SJCRH30 (cell line): ENCODE results near the gene NR2F2. TPM values are rescaled to one million over a fixed set of nuclear protein-coding genes. Genes with fewer than 3 reads are reported as not detected.

Source experiments
- DNase-seq, 2 experiments: peaks; one replicate each; pipeline ENCODE4 v3.0.0-alpha.2; 2015 to 2020
- H3K27ac ChIP-seq: fragments of 250-450 bp; sonication (Bioruptor Pico); 2 replicates; pipeline ENCODE4 v1.5.1; 2020; ENCODE audit warnings: mild to moderate bottlenecking, moderate library complexity
- H3K27me3 ChIP-seq: fragments of 250-450 bp; sonication (Bioruptor Pico); 2 replicates; pipeline ENCODE4 v1.5.1; 2020; ENCODE audit warnings: mild to moderate bottlenecking, moderate library complexity
- H3K36me3 ChIP-seq: fragments of 250-450 bp; sonication (Bioruptor Pico); 2 replicates; pipeline ENCODE4 v1.5.1; 2020; ENCODE audit warnings: mild to moderate bottlenecking, moderate library complexity
- H3K4me1 ChIP-seq: fragments of 250-450 bp; sonication (Bioruptor Pico); 2 replicates; pipeline ENCODE4 v1.5.1; 2020; ENCODE audit warnings: mild to moderate bottlenecking, moderate library complexity
- H3K4me3 ChIP-seq: fragments of 250-450 bp; sonication (Bioruptor Pico); 2 replicates; pipeline ENCODE4 v1.5.1; 2020; ENCODE audit warnings: mild to moderate bottlenecking, moderate library complexity
- H3K9me3 ChIP-seq: fragments of 250-450 bp; sonication (Bioruptor Pico); replicated peaks from 2 replicates; pipeline ENCODE4 v1.5.1; 2020; ENCODE audit warnings: mild to moderate bottlenecking, moderate library complexity
- total RNA-seq: library from RNA; depleted of rRNA; stranded (reverse); fragments of >200 nt; shearing (Covaris generic); gene quantifications from 2 replicates; pipeline ENCODE4 v1.2.3, GENCODE V29; 2014

Gene NR2F2
- total RNA-seq, 1 experiment from 2014 or later: 24.5 TPM

GRCh38 chr15:96309143-96309660, 21.3 kb upstream of the NR2F2 start:
- no peak overlapping the region for H3K4me3 ChIP-seq
- no peaks in the 10 kb centered on the region; the same call in 1 of the 2 replicates for H3K9me3 ChIP-seq
- no peak overlapping the region for H3K27ac ChIP-seq
- no peak for DNase-seq
- no peaks in the 10 kb centered on the region for H3K27me3 ChIP-seq
- no peaks in the 10 kb centered on the region for H3K4me1 ChIP-seq
- no peaks in the 10 kb centered on the region for H3K36me3 ChIP-seq

GRCh38 chr15:96311256-96311955, 19.1 kb upstream of the NR2F2 start:
- no peaks in the 10 kb centered on the region for H3K4me1 ChIP-seq
- no peaks in the 10 kb centered on the region for H3K27me3 ChIP-seq
- no peaks in the 10 kb centered on the region; the same call in 1 of the 2 replicates for H3K9me3 ChIP-seq
- H3K4me3 ChIP-seq: no peak overlapping the region
- H3K36me3 ChIP-seq: no peaks in the 10 kb centered on the region
- H3K27ac ChIP-seq: no peak overlapping the region
- DNase-seq: no peak

GRCh38 chr15:96311956-96312294, 18.6 kb upstream of the NR2F2 start:
- Histone ChIP-seq H3K27ac (no peak overlapping the region), H3K9me3 (no peaks in the 10 kb centered on the region), H3K4me3 (no peak overlapping the region), H3K36me3 (no peaks in the 10 kb centered on the region), H3K27me3 (no peaks in the 10 kb centered on the region), H3K4me1 (no peaks in the 10 kb centered on the region)
- DNase-seq: no peak

GRCh38 chr15:96312641-96313335, 17.7 kb upstream of the NR2F2 start:
- no peak for DNase-seq
- Histone ChIP-seq H3K9me3 (no peaks in the 10 kb centered on the region), H3K36me3 (no peaks in the 10 kb centered on the region), H3K4me1 (no peaks in the 10 kb centered on the region), H3K27ac (no peak overlapping the region), H3K4me3 (no peak overlapping the region), H3K27me3 (no peaks in the 10 kb centered on the region)

- no peaks in the 10 kb centered on the region for H3K9me3 ChIP-seq
- DNase-seq: no peak
- H3K36me3 ChIP-seq: no peaks in the 10 kb centered on the region
- no peaks in the 10 kb centered on the region for H3K27me3 ChIP-seq
- no peaks in the 10 kb centered on the region for H3K4me1 ChIP-seq
- no peak overlapping the region for H3K27ac ChIP-seq
- H3K4me3 ChIP-seq: no peak overlapping the region
Observed at GRCh38 chr15:96314518-96314917, 16.0 kb upstream of the NR2F2 start.

GRCh38 chr15:96314963-96315362, 15.5 kb upstream of the NR2F2 start:
- Histone ChIP-seq H3K9me3 (no peaks in the 10 kb centered on the region), H3K27ac (no peak overlapping the region), H3K4me1 (no peaks in the 10 kb centered on the region), H3K4me3 (no peak overlapping the region), H3K36me3 (no peaks in the 10 kb centered on the region; the same call in 1 of the 2 replicates), H3K27me3 (no peaks in the 10 kb centered on the region)
- no peak for DNase-seq

- no peaks in the 10 kb centered on the region for H3K27me3 ChIP-seq
- DNase-seq: peak in 1 of 2 experiments; percentile 13
- H3K27ac ChIP-seq: no peak overlapping the region
- H3K4me3 ChIP-seq: no peak overlapping the region
- no peaks in the 10 kb centered on the region for H3K9me3 ChIP-seq
- H3K36me3 ChIP-seq: no peaks in the 10 kb centered on the region; the same call in 1 of the 2 replicates
- no peaks in the 10 kb centered on the region for H3K4me1 ChIP-seq
Observed at GRCh38 chr15:96316953-96317629, 13.4 kb upstream of the NR2F2 start.

- H3K4me3 ChIP-seq: no peak overlapping the region
- H3K27ac ChIP-seq: no peak overlapping the region
- DNase-seq: no peak
- H3K9me3 ChIP-seq: no peaks in the 10 kb centered on the region
- H3K4me1 ChIP-seq: no peaks in the 10 kb centered on the region; the same call in 1 of the 2 replicates
- H3K27me3 ChIP-seq: no peaks in the 10 kb centered on the region
- no peaks in the 10 kb centered on the region; the same call in 1 of the 2 replicates for H3K36me3 ChIP-seq
Observed at GRCh38 chr15:96320107-96320506, 10.4 kb upstream of the NR2F2 start.

GRCh38 chr15:96320703-96321638, 9.5 kb upstream of the NR2F2 start:
- H3K27ac ChIP-seq: no peak overlapping the region

GRCh38 chr15:96321639-96322535, 8.6 kb upstream of the NR2F2 start:
- Histone ChIP-seq H3K36me3 (no peaks in the 10 kb centered on the region; the same call in 1 of the 2 replicates), H3K4me3 (no peak overlapping the region), H3K27ac (no peak overlapping the region), H3K27me3 (no peaks in the 10 kb centered on the region), H3K9me3 (no peaks in the 10 kb centered on the region), H3K4me1 (no peaks in the 10 kb centered on the region; the same call in 1 of the 2 replicates)
- no peak for DNase-seq

More at GRCh38 chr15:96320703-96321638, 9.5 kb upstream of the NR2F2 start:
- no peak for DNase-seq
- H3K4me3 ChIP-seq: no peak overlapping the region
- H3K9me3 ChIP-seq: no peaks in the 10 kb centered on the region
- H3K27me3 ChIP-seq: no peaks in the 10 kb centered on the region
- no peaks in the 10 kb centered on the region; the same call in 1 of the 2 replicates for H3K4me1 ChIP-seq
- no peaks in the 10 kb centered on the region; the same call in 1 of the 2 replicates for H3K36me3 ChIP-seq

GRCh38 chr15:96322536-96323318, 7.8 kb upstream of the NR2F2 start:
- no peak overlapping the region for H3K27ac ChIP-seq
- no peaks in the 10 kb centered on the region; the same call in 1 of the 2 replicates for H3K4me1 ChIP-seq
- H3K36me3 ChIP-seq: no peaks in the 10 kb centered on the region; the same call in 1 of the 2 replicates
- no peak for DNase-seq
- H3K27me3 ChIP-seq: no peaks in the 10 kb centered on the region
- no peak overlapping the region for H3K4me3 ChIP-seq
- H3K9me3 ChIP-seq: no peaks in the 10 kb centered on the region

- Histone ChIP-seq H3K36me3 (no peaks in the 10 kb centered on the region; the same call in 1 of the 2 replicates), H3K4me3 (no peak overlapping the region), H3K27me3 (no peaks in the 10 kb centered on the region), H3K9me3 (no peaks in the 10 kb centered on the region), H3K27ac (no peak overlapping the region), H3K4me1 (no peaks in the 10 kb centered on the region; the same call in 1 of the 2 replicates)
- DNase-seq: no peak
Observed at GRCh38 chr15:96323319-96324145, 7.0 kb upstream of the NR2F2 start.
